Large intestine (tissue), 3 donors: ENCODE data around the gene ZMYND8. TPM values are rescaled to one million over a fixed set of nuclear protein-coding genes. Genes with fewer than 3 reads are reported as not detected.

ENCODE experiments used
- DNase-seq, 2 donors: peaks; one replicate each; pipeline versions ENCODE4 v3.0.0 to v3.0.0-alpha.2; 2013
- H3K27ac ChIP-seq: one replicate; pipeline ENCODE4 v1.5.1; 2013; ENCODE audit warnings: low read length
- H3K27me3 ChIP-seq: 2 replicates; pipeline ENCODE4 v1.6.1; 2013; ENCODE audit warnings: low read length; ENCODE audit not compliant: control insufficient read depth, insufficient read depth
- H3K36me3 ChIP-seq: 2 replicates; pipeline ENCODE4 v1.6.1; 2013; ENCODE audit warnings: low read length; ENCODE audit not compliant: control insufficient read depth, insufficient read depth
- H3K4me1 ChIP-seq: one replicate; pipeline ENCODE4 v1.6.1; 2013; ENCODE audit warnings: low read length; ENCODE audit not compliant: control insufficient read depth, insufficient read depth
- H3K4me3 ChIP-seq: one replicate; pipeline ENCODE4 v1.5.1; 2013; ENCODE audit warnings: low read length
- H3K9me3 ChIP-seq: one replicate; pipeline ENCODE4 v1.6.1; 2013; ENCODE audit warnings: mild to moderate bottlenecking, low read depth, low read length, moderate library complexity; ENCODE audit not compliant: control insufficient read depth
- WGBS: methylation state at CpG from one replicate; pipeline ENCODE4 v1.1.5; 2013; ENCODE audit warnings: low lambda C conversion rate; ENCODE audit not compliant: insufficient coverage; 5-methylcytosine and 5-hydroxymethylcytosine counted together
- polyA plus RNA-seq: library from polyadenylated mRNA; unstranded; fragments of 120-200 nt; gene quantifications from one replicate; pipeline ENCODE4 v1.2.1, GENCODE V29; 2013

Gene ZMYND8
- polyA plus RNA-seq, 1 donor: 25.5 TPM

DNA sequence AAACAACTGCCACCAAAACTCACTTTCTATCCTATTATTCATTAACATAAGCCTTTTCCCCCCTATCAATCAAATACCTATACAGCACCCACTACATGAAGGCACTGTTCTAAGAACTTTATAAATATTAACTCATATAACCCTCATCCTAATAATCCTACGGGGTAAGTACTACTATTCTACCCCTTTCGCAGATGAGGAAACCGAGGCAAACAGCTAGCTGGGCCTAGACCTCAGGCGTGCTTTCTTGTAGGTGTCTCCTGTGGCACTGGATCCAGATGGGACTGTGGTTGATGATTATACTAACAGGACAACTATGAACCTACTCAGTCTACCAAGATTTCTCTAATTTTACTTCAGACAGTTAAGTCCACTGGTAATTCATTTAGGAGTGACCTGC is 131.6 kb downstream of the ZMYND8 start:
- no peaks in the 10 kb centered on the region for H3K9me3 ChIP-seq
- no peak overlapping the region for H3K27ac ChIP-seq
- DNase-seq: no peak
- no CpG with 5 or more reads among the region's 4 CpGs for WGBS
- H3K4me3 ChIP-seq: no peak overlapping the region
- peaks cover 79% of the 10 kb centered on the region for H3K36me3 ChIP-seq
- H3K4me1 ChIP-seq: no peaks in the 10 kb centered on the region
- H3K27me3 ChIP-seq: no peaks in the 10 kb centered on the region

GRCh38 chr20:47224300-47224791 is 132.2 kb downstream of the ZMYND8 start:
- no peaks in the 10 kb centered on the region for H3K4me1 ChIP-seq
- no peak overlapping the region for H3K27ac ChIP-seq
- H3K9me3 ChIP-seq: no peaks in the 10 kb centered on the region
- DNase-seq: no peak
- no CpG with 5 or more reads among the region's 11 CpGs for WGBS
- H3K36me3 ChIP-seq: peaks cover 77% of the 10 kb centered on the region
- H3K4me3 ChIP-seq: no peak overlapping the region
- no peaks in the 10 kb centered on the region for H3K27me3 ChIP-seq

DNA sequence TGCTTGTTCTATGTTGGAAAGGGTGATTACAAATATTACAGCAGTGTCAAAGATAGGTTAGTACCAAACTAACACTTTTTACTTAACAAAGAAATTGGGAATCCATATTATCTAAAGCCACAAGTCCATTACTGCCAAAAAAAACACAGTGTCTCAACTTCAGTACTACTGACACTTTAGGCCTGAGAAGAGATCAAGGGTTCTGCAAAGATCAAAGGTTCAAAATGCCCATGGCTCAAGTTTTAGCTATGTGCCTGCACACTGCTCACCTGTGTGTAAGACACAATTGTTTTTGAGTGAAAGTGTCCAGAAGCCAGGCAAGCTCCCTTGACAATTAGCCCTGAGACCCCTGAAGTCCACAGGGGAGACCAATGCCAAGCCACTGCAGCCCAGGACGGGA is 132.6 kb downstream of the ZMYND8 start:
- Histone ChIP-seq H3K27me3 (no peaks in the 10 kb centered on the region), H3K36me3 (peaks cover 74% of the 10 kb centered on the region), H3K27ac (no peak overlapping the region), H3K9me3 (no peaks in the 10 kb centered on the region), H3K4me3 (no peak overlapping the region), H3K4me1 (no peaks in the 10 kb centered on the region)
- no peak for DNase-seq
- WGBS: no CpG with 5 or more reads among the region's 1 CpG

DNA sequence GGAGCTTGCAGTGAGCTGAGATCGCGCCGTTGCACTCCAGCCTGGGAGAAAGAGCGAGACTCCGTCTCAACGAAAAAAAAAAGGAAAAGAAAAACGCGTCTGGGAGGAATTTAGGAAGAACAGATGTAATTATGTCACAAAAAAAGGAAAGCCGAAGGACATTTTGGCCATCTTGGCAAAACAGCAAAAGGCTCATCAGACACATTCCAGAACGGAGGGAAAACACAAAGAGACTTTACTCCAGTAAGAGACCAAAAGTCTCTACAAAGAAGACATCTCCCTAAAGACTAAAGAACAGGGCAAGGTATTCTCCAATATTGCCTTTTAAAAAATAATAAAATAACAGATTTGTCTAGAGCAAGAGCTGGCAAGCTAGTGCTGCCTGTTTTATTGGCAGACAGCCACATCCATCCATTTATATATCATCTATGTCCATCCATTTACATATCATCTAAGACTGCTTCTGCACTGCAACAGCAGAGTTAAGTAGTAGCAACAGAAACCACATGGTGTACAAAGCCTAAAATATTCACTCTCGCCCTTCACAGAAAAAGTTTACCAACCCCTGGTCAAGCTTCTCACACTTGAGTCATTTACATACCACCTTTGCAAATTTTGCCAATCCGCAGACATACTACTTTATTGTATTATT is 133.9 kb downstream of the ZMYND8 start:
- WGBS: 100% methylated on average over 3 of the region's 12 CpGs
- H3K27ac ChIP-seq: no peak overlapping the region
- no peaks in the 10 kb centered on the region for H3K4me1 ChIP-seq
- no peaks in the 10 kb centered on the region for H3K9me3 ChIP-seq
- peaks cover 75% of the 10 kb centered on the region for H3K36me3 ChIP-seq
- no peaks in the 10 kb centered on the region for H3K27me3 ChIP-seq
- H3K4me3 ChIP-seq: no peak overlapping the region
- DNase-seq: no peak

DNA sequence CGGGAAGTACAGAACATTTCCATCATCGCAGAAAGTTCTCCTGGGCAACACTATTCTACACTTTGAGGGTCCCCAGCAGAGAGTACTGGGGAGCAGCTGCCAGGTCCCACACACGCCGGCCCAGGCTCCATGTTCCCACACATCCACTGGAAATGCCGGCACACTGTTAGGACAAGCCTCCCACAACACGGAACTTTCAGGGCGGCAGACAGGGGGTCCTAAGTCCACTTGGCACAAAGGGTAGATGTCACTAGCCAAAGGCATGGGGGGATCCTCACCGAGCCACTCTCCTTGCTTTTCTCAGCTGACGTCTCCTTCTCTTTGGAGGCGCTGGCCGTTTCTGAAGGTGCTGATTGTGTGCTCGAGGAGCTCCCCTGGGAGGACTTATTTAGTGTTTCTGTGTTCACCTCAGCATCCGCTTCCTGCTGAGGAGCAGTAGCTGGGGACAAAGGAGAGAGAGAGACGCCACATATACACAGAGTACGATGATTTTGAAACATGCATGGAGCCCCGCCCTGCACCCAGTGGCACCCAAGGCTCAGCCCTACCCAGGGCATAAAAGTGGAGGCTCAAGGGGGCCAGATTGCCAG is 135.4 kb downstream of the ZMYND8 start:
- Histone ChIP-seq H3K4me3 (no peak overlapping the region), H3K27ac (no peak overlapping the region), H3K4me1 (no peaks in the 10 kb centered on the region), H3K36me3 (peaks cover 68% of the 10 kb centered on the region), H3K9me3 (no peaks in the 10 kb centered on the region), H3K27me3 (no peaks in the 10 kb centered on the region)
- WGBS: no CpG with 5 or more reads among the region's 16 CpGs
- DNase-seq: no peak

DNA sequence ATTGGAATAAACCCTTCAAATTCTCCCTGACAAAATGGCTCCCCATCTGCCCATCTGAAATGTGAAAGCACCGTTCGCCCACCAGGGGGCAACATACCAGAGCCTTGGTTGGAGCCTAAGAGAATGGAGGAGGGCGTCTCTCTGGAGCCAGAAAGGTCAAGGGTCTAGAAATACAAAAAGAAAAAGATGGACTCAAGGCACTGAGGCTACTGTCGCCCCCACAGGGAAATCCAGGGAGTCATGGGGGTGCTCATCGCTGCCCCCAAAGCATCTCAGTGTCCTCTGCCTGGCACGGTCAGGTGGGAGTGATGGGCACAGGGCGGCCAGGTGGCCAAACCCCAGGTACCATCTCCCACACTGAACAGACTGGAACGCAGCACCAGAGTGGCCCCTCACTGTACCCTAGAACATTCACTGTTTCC is 136.3 kb downstream of the ZMYND8 start:
- no peak for DNase-seq

GRCh38 chr20:47217482-47218446 is 138.7 kb downstream of the ZMYND8 start:
- no peak for DNase-seq
- no CpG with 5 or more reads among the region's 12 CpGs for WGBS
- Histone ChIP-seq H3K27ac (no peak overlapping the region), H3K4me1 (no peaks in the 10 kb centered on the region), H3K36me3 (peaks cover 74% of the 10 kb centered on the region), H3K4me3 (no peak overlapping the region), H3K9me3 (no peaks in the 10 kb centered on the region), H3K27me3 (no peaks in the 10 kb centered on the region)

More for the DNA sequence above, 136.3 kb downstream of the ZMYND8 start:
- H3K27ac ChIP-seq: no peak overlapping the region
- H3K36me3 ChIP-seq: peaks cover 71% of the 10 kb centered on the region
- H3K9me3 ChIP-seq: no peaks in the 10 kb centered on the region
- 100% methylated on average over 1 of the region's 8 CpGs for WGBS
- H3K4me1 ChIP-seq: no peaks in the 10 kb centered on the region
- H3K27me3 ChIP-seq: no peaks in the 10 kb centered on the region
- no peak overlapping the region for H3K4me3 ChIP-seq

GRCh38 chr20:47216819-47217410 is 139.6 kb downstream of the ZMYND8 start:
- no peaks in the 10 kb centered on the region for H3K9me3 ChIP-seq
- no peak for DNase-seq
- no peaks in the 10 kb centered on the region for H3K4me1 ChIP-seq
- H3K27me3 ChIP-seq: no peaks in the 10 kb centered on the region
- no peak overlapping the region for H3K27ac ChIP-seq
- no CpG with 5 or more reads among the region's 7 CpGs for WGBS
- H3K36me3 ChIP-seq: peaks cover 74% of the 10 kb centered on the region
- H3K4me3 ChIP-seq: no peak overlapping the region

DNA sequence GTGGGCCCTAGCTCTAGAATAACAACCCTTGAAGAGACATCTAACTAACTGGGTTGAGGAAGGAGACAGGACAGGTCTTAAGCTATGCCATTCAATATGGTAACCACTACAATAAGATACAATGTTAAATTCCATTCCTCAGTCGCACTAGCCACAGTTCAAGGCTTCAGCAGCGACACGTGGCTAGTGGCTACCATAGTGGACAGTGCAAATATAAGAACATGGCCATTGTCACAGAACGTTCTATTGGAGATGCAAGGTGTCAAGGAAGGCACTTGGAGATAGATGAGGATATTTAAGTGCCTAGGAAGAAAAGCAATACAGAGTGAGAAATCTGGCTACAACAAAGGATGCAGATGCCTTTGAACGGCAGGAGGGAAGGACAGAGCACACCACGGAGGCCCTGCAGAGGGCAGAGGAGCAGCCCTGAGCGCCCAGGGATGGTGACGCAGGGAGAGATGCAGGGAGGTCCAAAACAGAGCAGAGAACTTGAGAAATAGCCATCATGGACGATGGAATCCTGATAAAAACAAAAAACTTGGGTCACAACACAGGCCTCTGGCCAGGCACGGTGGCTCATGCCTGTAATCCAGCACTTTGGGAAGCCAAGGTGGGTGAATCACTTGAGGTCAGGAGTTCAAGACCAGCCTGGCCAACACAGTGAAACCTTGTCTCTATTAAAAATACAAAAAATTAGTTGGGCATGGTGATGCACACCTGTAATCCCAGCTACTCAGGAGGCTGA is 140.7 kb downstream of the ZMYND8 start:
- H3K9me3 ChIP-seq: no peaks in the 10 kb centered on the region
- no peak for DNase-seq
- peaks cover 75% of the 10 kb centered on the region for H3K36me3 ChIP-seq
- 100% methylated on average over 5 of the region's 10 CpGs for WGBS
- no peaks in the 10 kb centered on the region for H3K4me1 ChIP-seq
- H3K27ac ChIP-seq: no peak overlapping the region
- H3K27me3 ChIP-seq: no peaks in the 10 kb centered on the region
- no peak overlapping the region for H3K4me3 ChIP-seq
